ENCODE measurements around the gene NEGR1.

The NEGR1 gene

GRCh38 chr1:71462247-71462646, 820.1 kb downstream of the NEGR1 start:
- DNase-seq (ENCODE audit: low read depth) = no peak

GRCh38 chr1:71461416-71461815, 820.9 kb downstream of the NEGR1 start:
- no peak for DNase-seq (ENCODE audit: low read depth)

- no peak for DNase-seq (ENCODE audit: low read depth)
These were observed 833.9 kb downstream of the NEGR1 start for GRCh38 chr1:71448444-71448843.

- DNase-seq (ENCODE audit: low read depth) = no peak
These were observed 843.7 kb downstream of the NEGR1 start for GRCh38 chr1:71438626-71439025.

GRCh38 chr1:71435951-71436350, 846.4 kb downstream of the NEGR1 start:
- DNase-seq (ENCODE audit: low read depth) = no peak

GRCh38 chr1:71434240-71434639, 848.1 kb downstream of the NEGR1 start:
- DNase-seq (ENCODE audit: low read depth) = no peak

- no peak for DNase-seq (ENCODE audit: low read depth)
These were observed 854.3 kb downstream of the NEGR1 start for GRCh38 chr1:71428029-71428428.

- no peak for DNase-seq (ENCODE audit: low read depth)
These were observed 855.3 kb downstream of the NEGR1 start for GRCh38 chr1:71427066-71427465.

GRCh38 chr1:71424536-71424935, 857.8 kb downstream of the NEGR1 start:
- DNase-seq (ENCODE audit: low read depth) = no peak

- no peak for DNase-seq (ENCODE audit: low read depth)
These were observed 860.1 kb downstream of the NEGR1 start for GRCh38 chr1:71422221-71422620.

- no peak for DNase-seq (ENCODE audit: low read depth)
These were observed 864.9 kb downstream of the NEGR1 start for GRCh38 chr1:71417421-71417820.

- DNase-seq (ENCODE audit: low read depth) = no peak
These were observed 868.2 kb downstream of the NEGR1 start for GRCh38 chr1:71414179-71414578.

GRCh38 chr1:71413441-71414175, 868.7 kb downstream of the NEGR1 start:
- DNase-seq (ENCODE audit: low read depth) = no peak

- no peak for DNase-seq (ENCODE audit: low read depth)
These were observed 882.3 kb downstream of the NEGR1 start for GRCh38 chr1:71400050-71400449.

- DNase-seq (ENCODE audit: low read depth) = no peak
These were observed 882.7 kb downstream of the NEGR1 start for GRCh38 chr1:71399594-71399993.

- no peak for DNase-seq (ENCODE audit: low read depth)
These were observed 889.0 kb downstream of the NEGR1 start for GRCh38 chr1:71393301-71393700.

- DNase-seq (ENCODE audit: low read depth) = no peak
These were observed 891.8 kb downstream of the NEGR1 start for GRCh38 chr1:71390518-71390917.

GRCh38 chr1:71377886-71378285, 904.5 kb downstream of the NEGR1 start:
- no peak for DNase-seq (ENCODE audit: low read depth)

GRCh38 chr1:71372496-71372895, 909.8 kb downstream of the NEGR1 start:
- DNase-seq (ENCODE audit: low read depth) = no peak

- no peak for DNase-seq (ENCODE audit: low read depth)
These were observed 910.8 kb downstream of the NEGR1 start for GRCh38 chr1:71371581-71371980.

GRCh38 chr1:71364236-71364635, 918.1 kb downstream of the NEGR1 start:
- no peak for DNase-seq (ENCODE audit: low read depth)

GRCh38 chr1:71362691-71363090, 919.6 kb downstream of the NEGR1 start:
- DNase-seq (ENCODE audit: low read depth) = no peak

GRCh38 chr1:71362076-71362475, 920.3 kb downstream of the NEGR1 start:
- DNase-seq (ENCODE audit: low read depth) = no peak

- no peak for DNase-seq (ENCODE audit: low read depth)
These were observed 924.6 kb downstream of the NEGR1 start for GRCh38 chr1:71357708-71358107.
